GM12878 (cell line): ENCODE measurements around the gene IFNK. TPM values are rescaled to one million over a fixed set of nuclear protein-coding genes. Genes with fewer than 3 reads are reported as not detected.

Experiments
- BCL3 ChIP-seq: IDR thresholded peaks from 2 replicates; pipeline ENCODE4 v1.6.1; 2011; ENCODE audit warnings: borderline replicate concordance, low read depth, mild to moderate bottlenecking, moderate library complexity, low read length; ENCODE audit not compliant: insufficient read depth, poor library complexity, severe bottlenecking
- CREB1 ChIP-seq: IDR thresholded peaks from 2 replicates; pipeline ENCODE4 v1.6.1; 2012; ENCODE audit warnings: low read depth, mild to moderate bottlenecking, inconsistent platforms
- E2F4 ChIP-seq: IDR thresholded peaks from 2 replicates; pipeline ENCODE4 v1.6.1; 2012; ENCODE audit warnings: low read depth, low read length, improper control_type of control experiment
- E2F8 ChIP-seq: fragments of 450-650 bp; IDR thresholded peaks from 2 replicates; pipeline ENCODE4 v1.6.1; 2018; ENCODE audit warnings: mild to moderate bottlenecking, low read depth, moderate library complexity; ENCODE audit not compliant: partially characterized antibody
- HDAC2 ChIP-seq: fragments of 200-600 bp; sonication (generic); IDR thresholded peaks from 2 replicates; pipeline ENCODE4 v1.6.1; 2017
- MXI1 ChIP-seq: fragments of 150-350 bp; IDR thresholded peaks from 2 replicates; pipeline ENCODE4 v1.6.1; 2011; ENCODE audit warnings: low read depth, mild to moderate bottlenecking, inconsistent platforms, low read length, improper control_type of control experiment
- PAX8 ChIP-seq: fragments of 450-650 bp; IDR thresholded peaks from 2 replicates; pipeline ENCODE4 v1.6.1; 2017; ENCODE audit warnings: mild to moderate bottlenecking, moderate library complexity
- RFX5 ChIP-seq: IDR thresholded peaks from 2 replicates; pipeline ENCODE4 v1.6.1; 2011; ENCODE audit warnings: low read depth, low read length, improper control_type of control experiment
- SIX5 ChIP-seq: IDR thresholded peaks from 2 replicates; pipeline ENCODE4 v1.6.1; 2011; ENCODE audit warnings: mild to moderate bottlenecking, low read depth, low read length, moderate library complexity; ENCODE audit not compliant: severe bottlenecking
- SMC3 ChIP-seq: IDR thresholded peaks from 2 replicates; pipeline ENCODE4 v1.6.1; 2011; ENCODE audit warnings: low read length, improper control_type of control experiment, borderline replicate concordance
- STAT3 ChIP-seq: IDR thresholded peaks from 2 replicates; pipeline ENCODE4 v1.6.1; 2011; ENCODE audit warnings: low read depth, low read length, improper control_type of control experiment
- TBL1XR1 ChIP-seq: IDR thresholded peaks from 2 replicates; pipeline ENCODE4 v1.6.1; 2012; ENCODE audit warnings: low read depth, low read length, improper control_type of control experiment
- YY1 ChIP-seq: IDR thresholded peaks from 2 replicates; pipeline ENCODE4 v1.6.1; 2011; ENCODE audit warnings: low read depth, mild to moderate bottlenecking, low read length
- ZBTB40 ChIP-seq: fragments of 450-650 bp; IDR thresholded peaks from 2 replicates; pipeline ENCODE4 v1.6.1; 2016; ENCODE audit warnings: mild to moderate bottlenecking, moderate library complexity, borderline replicate concordance
- ZNF592 ChIP-seq: fragments of 450-650 bp; IDR thresholded peaks from 2 replicates; pipeline ENCODE4 v1.6.1; 2017; ENCODE audit warnings: mild to moderate bottlenecking, moderate library complexity
- ZNF622 ChIP-seq: fragments of 450-650 bp; IDR thresholded peaks from 2 replicates; pipeline ENCODE4 v1.6.1; 2017; ENCODE audit warnings: mild to moderate bottlenecking, inconsistent platforms
- polyA plus RNA-seq, 11 experiments: library from polyadenylated mRNA; depleted of rRNA in 4 of 11; unstranded in 6 of 11; stranded (reverse) in 5 of 11; fragments of >200 nt; fragmentation: Nextera tagmentation in 4 of 11; fragmentation: Illumina TruSeq in 1 of 11; extraction: Ambion mirVana in 4 of 11; extraction: Trizol in 1 of 11; gene quantifications; 1 replicate in 1 of 11; 2 replicates in 10 of 11; pipeline versions ENCODE4 v1.2.1 to v1.2.3, GENCODE V29; 2011 to 2016; ENCODE audit warnings: inconsistent platforms in 2 of 11, missing spikeins in 2 of 11, low read depth in 1 of 11
- total RNA-seq, 4 experiments: library from RNA; depleted of rRNA in 3 of 4; stranded (reverse); fragments of >200 nt in 3 of 4; fragmentation: Illumina TruSeq in 1 of 4; extraction: Trizol in 1 of 4; gene quantifications; 2 replicates each; pipeline versions ENCODE4 v1.2.1 to v1.2.3, GENCODE V29; 2013 to 2021

IFNK gene
- total and polyA plus RNA-seq, 10 of the 15 experiments (the other 5 are each of a cell fraction or from before 2014, with no cell fraction given): 0.06 TPM; not detected in 9

- TF ChIP-seq BCL3 (no peak), YY1 (0 out of 2 replicates have a peak, but pooled peaks have one; percentile 13), PAX8 (no peak), MXI1 (no peak), ZNF622 (no peak), HDAC2 (no peak), CREB1 (no peak), SIX5 (no peak), ZBTB40 (no peak), TBL1XR1 (no peak), E2F8 (no peak), E2F4 (no peak), SMC3 (peak; percentile 75; the same call in 1 of the 2 replicates), ZNF592 (no peak), STAT3 (no peak), RFX5 (no peak)
These were observed 24.1 kb downstream of the IFNK start (continued) for GRCh38 chr9:27548055-27548741.
